Muscle of leg (tissue), 11 donors: ENCODE measurements around the gene GREB1. TPM values are rescaled to one million over a fixed set of nuclear protein-coding genes. Genes with fewer than 3 reads are reported as not detected.

ENCODE experiments used
- DNase-seq: peaks from one replicate; pipeline ENCODE4 v3.0.0; 2013
- H3K27ac ChIP-seq: one replicate; pipeline ENCODE4 v1.5.1; 2013; ENCODE audit warnings: mild to moderate bottlenecking, low read length, control low read depth
- H3K27me3 ChIP-seq: one replicate; pipeline ENCODE4 v1.6.1; 2013; ENCODE audit warnings: low read length; ENCODE audit not compliant: control insufficient read depth, insufficient read depth
- H3K36me3 ChIP-seq: one replicate; pipeline ENCODE4 v1.6.1; 2013; ENCODE audit warnings: low read length; ENCODE audit not compliant: control insufficient read depth, insufficient read depth
- H3K4me1 ChIP-seq: one replicate; pipeline ENCODE4 v1.6.1; 2013; ENCODE audit warnings: low read length; ENCODE audit not compliant: control insufficient read depth, insufficient read depth
- H3K4me3 ChIP-seq: one replicate; pipeline ENCODE4 v1.5.1; 2013; ENCODE audit warnings: low read length, control low read depth
- H3K9me3 ChIP-seq: replicated peaks from 2 replicates; pipeline ENCODE4 v1.6.1; 2013; ENCODE audit warnings: low read depth, low read length; ENCODE audit not compliant: control insufficient read depth
- WGBS: methylation state at CpG from one replicate; pipeline ENCODE4 v1.1.5; 2013; ENCODE audit warnings: missing lambda C conversion rate; ENCODE audit not compliant: insufficient coverage; 5-methylcytosine and 5-hydroxymethylcytosine counted together
- polyA plus RNA-seq, 8 donors: library from polyadenylated mRNA; unstranded; fragments of 120-200 nt; gene quantifications; one replicate each; pipeline versions ENCODE4 v1.2.1 to v1.2.3, GENCODE V29; 2013; ENCODE audit warnings: inconsistent platforms in 1 of 8, low replicate concordance in 1 of 8; ENCODE audit not compliant: insufficient read length in 8 of 8, insufficient read depth in 1 of 8
- total RNA-seq: library from RNA; stranded (reverse); fragments of 120-200 nt; gene quantifications from one replicate; pipeline ENCODE4 v1.2.4, GENCODE V29; 2013

Gene GREB1
- total and polyA plus RNA-seq, 9 donors: 6.5 to 14.4 (median 10.5) TPM

GRCh38 chr2:11674983-11675382 lies 141.1 kb downstream of the GREB1 start:
- no peak for DNase-seq
- H3K27me3 ChIP-seq: peaks cover 44% of the 10 kb centered on the region
- 63% methylated on average over 9 of the region's 10 CpGs for WGBS
- no peaks in the 10 kb centered on the region for H3K36me3 ChIP-seq
- peaks cover 14% of the 10 kb centered on the region for H3K4me1 ChIP-seq
- no peaks in the 10 kb centered on the region for H3K9me3 ChIP-seq
- no peak overlapping the region for H3K4me3 ChIP-seq
- H3K27ac ChIP-seq: no peak overlapping the region

- Histone ChIP-seq H3K4me1 (peaks cover 18% of the 10 kb centered on the region), H3K4me3 (no peak overlapping the region), H3K27me3 (peaks cover 39% of the 10 kb centered on the region), H3K9me3 (no peaks in the 10 kb centered on the region), H3K27ac (no peak overlapping the region), H3K36me3 (no peaks in the 10 kb centered on the region)
- WGBS: no CpG with 5 or more reads among the region's 3 CpGs
- DNase-seq: no peak
Measured at GRCh38 chr2:11675423-11676112, 141.7 kb downstream of the GREB1 start.

GRCh38 chr2:11676640-11677039 lies 142.8 kb downstream of the GREB1 start:
- Histone ChIP-seq H3K36me3 (no peaks in the 10 kb centered on the region), H3K4me1 (peaks cover 22% of the 10 kb centered on the region), H3K9me3 (no peaks in the 10 kb centered on the region), H3K4me3 (no peak overlapping the region), H3K27me3 (peaks cover 34% of the 10 kb centered on the region), H3K27ac (no peak overlapping the region)
- 45% methylated on average over 11 of the region's 11 CpGs for WGBS
- DNase-seq: no peak

GRCh38 chr2:11677136-11678055 lies 143.6 kb downstream of the GREB1 start:
- H3K4me1 ChIP-seq: peaks cover 22% of the 10 kb centered on the region
- no peaks in the 10 kb centered on the region for H3K36me3 ChIP-seq
- no peak for DNase-seq
- H3K27ac ChIP-seq: no peak overlapping the region
- H3K4me3 ChIP-seq: no peak overlapping the region
- no peaks in the 10 kb centered on the region for H3K9me3 ChIP-seq
- peaks cover 34% of the 10 kb centered on the region for H3K27me3 ChIP-seq
- WGBS: 31% methylated on average over 14 of the region's 27 CpGs

GRCh38 chr2:11678306-11678960 lies 144.6 kb downstream of the GREB1 start:
- H3K27me3 ChIP-seq: peaks cover 36% of the 10 kb centered on the region
- H3K27ac ChIP-seq: no peak overlapping the region
- no peaks in the 10 kb centered on the region for H3K9me3 ChIP-seq
- no peak overlapping the region for H3K4me3 ChIP-seq
- H3K4me1 ChIP-seq: peaks cover 22% of the 10 kb centered on the region
- WGBS: 64% methylated on average over 9 of the region's 14 CpGs
- no peak for DNase-seq
- no peaks in the 10 kb centered on the region for H3K36me3 ChIP-seq

- Histone ChIP-seq H3K36me3 (no peaks in the 10 kb centered on the region), H3K4me1 (peaks cover 22% of the 10 kb centered on the region), H3K4me3 (no peak overlapping the region), H3K27ac (no peak overlapping the region), H3K9me3 (no peaks in the 10 kb centered on the region), H3K27me3 (peaks cover 41% of the 10 kb centered on the region)
- DNase-seq: no peak
- 86% methylated on average over 5 of the region's 7 CpGs for WGBS
Measured at GRCh38 chr2:11679016-11679415, 145.2 kb downstream of the GREB1 start.

GRCh38 chr2:11679486-11680181 lies 145.8 kb downstream of the GREB1 start:
- WGBS: 50% methylated on average over 10 of the region's 13 CpGs
- Histone ChIP-seq H3K27me3 (peaks cover 37% of the 10 kb centered on the region), H3K27ac (no peak overlapping the region), H3K4me1 (peaks cover 22% of the 10 kb centered on the region), H3K4me3 (no peak overlapping the region), H3K9me3 (no peaks in the 10 kb centered on the region), H3K36me3 (no peaks in the 10 kb centered on the region)
- DNase-seq: no peak

- H3K4me1 ChIP-seq: peaks cover 22% of the 10 kb centered on the region
- peaks cover 37% of the 10 kb centered on the region for H3K27me3 ChIP-seq
- WGBS: 68% methylated on average over 13 of the region's 16 CpGs
- no peaks in the 10 kb centered on the region for H3K9me3 ChIP-seq
- no peak overlapping the region for H3K27ac ChIP-seq
- no peaks in the 10 kb centered on the region for H3K36me3 ChIP-seq
- H3K4me3 ChIP-seq: no peak overlapping the region
- no peak for DNase-seq
Measured at GRCh38 chr2:11680182-11680900, 146.5 kb downstream of the GREB1 start.

- no peaks in the 10 kb centered on the region for H3K36me3 ChIP-seq
- no peak overlapping the region for H3K27ac ChIP-seq
- H3K4me3 ChIP-seq: no peak overlapping the region
- WGBS: 68% methylated on average over 12 of the region's 15 CpGs
- no peak for DNase-seq
- no peaks in the 10 kb centered on the region for H3K9me3 ChIP-seq
- H3K4me1 ChIP-seq: peaks cover 22% of the 10 kb centered on the region
- H3K27me3 ChIP-seq: peaks cover 36% of the 10 kb centered on the region
Measured at GRCh38 chr2:11680901-11681721, 147.3 kb downstream of the GREB1 start.
